Psoas muscle (tissue), 8 donors: ENCODE measurements around the gene GLP2R. TPM values are rescaled to one million over a fixed set of nuclear protein-coding genes. Genes with fewer than 3 reads are reported as not detected.

Source experiments
- ATAC-seq, 4 donors: fragments of 200-7000 bp; cut with Tn5 transposase; one replicate each; pipeline ENCODE4 v1.9.1; 2020; ENCODE audit warnings: moderate library complexity in 3 of 4, mild to moderate bottlenecking in 2 of 4
- DNase-seq, 2 donors: peaks; one replicate each; pipeline ENCODE4 v3.0.0-alpha.2; 2020
- H3K27ac ChIP-seq: fragments of 200-600 bp; one replicate; pipeline ENCODE4 v1.8.0; 2022
- H3K27me3 ChIP-seq, 3 donors: fragments of 200-600 bp in 1 of 3; one replicate each; pipeline versions ENCODE4 v1.6.1 to v1.8.0; 2013 to 2022; ENCODE audit warnings: low read length in 2 of 3, mild to moderate bottlenecking in 2 of 3, moderate library complexity in 1 of 3; ENCODE audit not compliant: insufficient read depth in 3 of 3
- H3K36me3 ChIP-seq, 2 donors: fragments of 200-600 bp in 1 of 2; one replicate each; pipeline versions ENCODE4 v1.6.1 to v1.8.0; 2013 to 2022; ENCODE audit warnings: low read depth in 1 of 2, mild to moderate bottlenecking in 1 of 2, moderate library complexity in 1 of 2; ENCODE audit not compliant: insufficient read depth in 1 of 2
- H3K4me1 ChIP-seq: fragments of 200-600 bp; one replicate; pipeline ENCODE4 v1.8.0; 2022
- H3K4me3 ChIP-seq: fragments of 200-600 bp; one replicate; pipeline ENCODE4 v1.8.0; 2022; ENCODE audit warnings: mild to moderate bottlenecking
- H3K9me3 ChIP-seq: fragments of 200-600 bp; one replicate; pipeline ENCODE4 v1.8.0; 2022
- WGBS, 3 donors: extraction: QIAGEN DNeasy Blood & Tissue Kit; methylation state at CpG; one replicate each; pipeline versions ENCODE4 v1.1.6 to v1.1.7; 2013; 5-methylcytosine and 5-hydroxymethylcytosine counted together
- intact Hi-C, 2 donors: fragments of 100-400 bp; cut with DNase I; formaldehyde crosslinking; loops; one replicate each; pipeline versions ENCODE4 v1.11.0 to v1.14.2; 2022
- polyA plus RNA-seq, 3 donors: library from polyadenylated mRNA; stranded (reverse); fragments of 200-250 nt; gene quantifications; one replicate each; pipeline ENCODE4 v1.2.3, GENCODE V29; 2013
- total RNA-seq, 4 donors: library from RNA; stranded (reverse); fragmentation: NEBNext Ultra II Directional in 2 of 4; extraction: Animal tissue kit (Norgen Biotek cat#: 25700) in 2 of 4; gene quantifications; one replicate each; pipeline versions ENCODE4 v1.2.1 to v1.2.4, GENCODE V29; 2021 to 2023
- TF ChIP-seq, protein P1 (sequence below): fragments of 200-600 bp; IDR thresholded peaks from one replicate; pipeline ENCODE4 v1.8.0; 2022; ENCODE audit warnings: antibody characterized with exemption
- donor health status: healthy with polysubstance abuse.
- donor health status: DM: no; HTN: no; CAD: no; lungs with moderate emphysema.
- donor health status: Bipolar disorder and iron deficiency.
- donor health status: healthy.
- donor health status: DM: yes; HTN: yes; CAD: no.
- donor health status: DM: no; HTN: no; CAD: no.
- donor health status: DM: no; HTN: no; CAD: no.
- donor health status: DM: yes; HTN: yes; CAD: no.

The GLP2R gene
- total and polyA plus RNA-seq, 7 donors, result 0.12 to 0.30 (median 0.17) TPM; not detected in 4

DNA sequence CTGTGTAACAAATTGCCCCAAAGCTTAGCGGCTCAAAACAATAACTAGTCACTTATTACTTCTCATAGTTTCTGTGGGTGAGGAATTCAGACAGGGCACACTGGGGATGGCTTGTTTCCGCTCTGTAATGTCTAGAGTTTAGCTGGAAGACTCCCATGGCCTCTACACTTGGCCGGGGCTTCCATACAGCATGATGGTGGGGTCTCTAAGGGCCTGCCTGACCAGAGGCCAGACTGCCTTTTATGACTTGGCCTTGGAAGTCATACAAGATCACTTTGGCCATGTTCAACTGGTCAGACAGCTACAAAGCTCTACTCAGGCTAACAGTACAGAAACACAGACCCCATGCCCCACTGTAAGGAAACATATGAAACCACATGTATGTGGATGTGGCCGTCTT lies 8.2 kb downstream of the GLP2R start:
- H3K9me3 ChIP-seq, result no peaks in the 10 kb centered on the region
- no peaks in the 10 kb centered on the region for H3K4me1 ChIP-seq
- intact Hi-C loops, result no loop called here
- TF ChIP-seq, protein P1, sequence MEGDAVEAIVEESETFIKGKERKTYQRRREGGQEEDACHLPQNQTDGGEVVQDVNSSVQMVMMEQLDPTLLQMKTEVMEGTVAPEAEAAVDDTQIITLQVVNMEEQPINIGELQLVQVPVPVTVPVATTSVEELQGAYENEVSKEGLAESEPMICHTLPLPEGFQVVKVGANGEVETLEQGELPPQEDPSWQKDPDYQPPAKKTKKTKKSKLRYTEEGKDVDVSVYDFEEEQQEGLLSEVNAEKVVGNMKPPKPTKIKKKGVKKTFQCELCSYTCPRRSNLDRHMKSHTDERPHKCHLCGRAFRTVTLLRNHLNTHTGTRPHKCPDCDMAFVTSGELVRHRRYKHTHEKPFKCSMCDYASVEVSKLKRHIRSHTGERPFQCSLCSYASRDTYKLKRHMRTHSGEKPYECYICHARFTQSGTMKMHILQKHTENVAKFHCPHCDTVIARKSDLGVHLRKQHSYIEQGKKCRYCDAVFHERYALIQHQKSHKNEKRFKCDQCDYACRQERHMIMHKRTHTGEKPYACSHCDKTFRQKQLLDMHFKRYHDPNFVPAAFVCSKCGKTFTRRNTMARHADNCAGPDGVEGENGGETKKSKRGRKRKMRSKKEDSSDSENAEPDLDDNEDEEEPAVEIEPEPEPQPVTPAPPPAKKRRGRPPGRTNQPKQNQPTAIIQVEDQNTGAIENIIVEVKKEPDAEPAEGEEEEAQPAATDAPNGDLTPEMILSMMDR, result no peak
- H3K4me3 ChIP-seq, result no peak overlapping the region
- WGBS, 3 donors, result 87 to 92% (median 91%) methylated on average over 4 of the region's 4 CpGs
- H3K27ac ChIP-seq, result no peak overlapping the region
- no peaks in the 10 kb centered on the region for H3K36me3 ChIP-seq
- no peak for DNase-seq
- H3K27me3 ChIP-seq, result no peaks in the 10 kb centered on the region
- ATAC-seq, result no peak

DNA sequence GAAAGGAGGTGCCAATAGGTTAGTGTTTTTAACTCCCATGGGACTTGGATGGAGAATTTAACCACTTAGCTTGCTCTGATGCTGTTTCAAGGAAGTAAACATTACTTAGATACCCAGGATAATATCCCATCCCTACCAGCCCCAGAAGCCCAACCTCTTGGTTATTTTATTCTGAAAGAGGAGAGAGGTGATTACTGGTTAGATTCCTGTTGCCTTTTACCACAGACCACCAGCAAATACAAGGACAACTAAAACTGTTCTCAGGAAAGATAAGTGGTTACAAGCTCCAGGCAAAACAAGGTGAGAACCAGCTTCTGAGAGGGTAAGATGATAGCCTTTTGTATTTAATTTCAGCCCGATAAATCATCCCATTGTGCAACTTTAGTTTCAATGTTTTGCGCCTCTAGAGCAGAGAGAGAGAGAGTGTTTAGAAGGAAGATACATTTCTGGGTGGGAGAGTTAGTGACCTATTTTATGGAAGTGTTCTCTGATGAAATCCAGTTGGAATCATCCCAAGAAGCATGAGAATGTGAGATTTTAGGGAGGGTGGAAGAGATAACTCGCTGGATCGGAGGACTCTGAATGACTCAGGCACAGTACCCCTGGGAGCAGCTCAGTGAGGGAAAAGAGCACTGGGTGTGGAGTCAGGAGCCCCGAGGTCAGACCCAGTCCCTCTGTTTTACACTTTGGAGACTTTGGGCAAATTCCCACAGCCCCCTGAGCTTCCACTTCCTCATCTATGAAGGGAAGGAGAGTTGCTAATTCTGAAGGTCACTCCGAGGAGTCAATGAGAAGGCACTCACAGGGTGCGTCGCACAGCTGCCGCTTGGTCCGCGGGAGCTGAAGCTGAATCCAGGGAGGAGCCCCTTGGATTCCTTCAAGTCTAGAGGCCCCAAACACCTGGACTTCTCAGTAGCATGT lies 12.1 kb downstream of the GLP2R start:
- 27 to 54% (median 43%) methylated on average over 11 of the region's 11 CpGs for WGBS, 3 donors
- peaks cover 13% of the 10 kb centered on the region for H3K4me1 ChIP-seq
- no peak overlapping the region for H3K4me3 ChIP-seq
- peak; percentile 73 to 74 for DNase-seq
- H3K36me3 ChIP-seq, result no peaks in the 10 kb centered on the region
- peak; percentile 31 to 65 (median 64) for ATAC-seq
- no peak overlapping the region for H3K27ac ChIP-seq
- H3K27me3 ChIP-seq, result no peaks in the 10 kb centered on the region
- intact Hi-C loops, result no loop called here
- TF ChIP-seq, protein P1, result no peak
- no peaks in the 10 kb centered on the region for H3K9me3 ChIP-seq

DNA sequence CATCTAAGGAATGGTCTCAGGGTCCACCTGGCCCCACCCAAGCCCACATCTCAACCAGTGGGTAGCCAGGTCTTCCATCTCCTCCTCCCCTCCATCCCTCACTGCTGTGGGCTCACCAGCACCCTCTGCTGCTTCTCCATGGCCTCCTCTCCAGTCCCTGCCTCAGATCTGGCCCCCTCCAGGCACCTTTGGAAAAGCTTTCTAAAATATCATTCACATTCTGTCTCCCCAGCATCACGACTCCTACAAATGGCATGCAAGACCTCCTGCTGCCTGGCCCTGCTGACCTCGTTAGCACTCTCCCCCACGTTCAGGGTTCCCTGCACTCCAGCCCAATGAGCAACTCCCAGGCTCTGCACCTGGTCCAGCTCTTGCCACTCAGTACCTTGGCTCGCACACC lies 13.7 kb downstream of the GLP2R start:
- no peaks in the 10 kb centered on the region for H3K36me3 ChIP-seq
- no peaks in the 10 kb centered on the region for H3K27me3 ChIP-seq
- H3K4me3 ChIP-seq, result no peak overlapping the region
- peaks cover 26% of the 10 kb centered on the region for H3K4me1 ChIP-seq
- intact Hi-C loops, result no loop called here
- no peak for ATAC-seq
- 77 to 88% (median 77%) methylated on average over 4 of the region's 4 CpGs for WGBS, 3 donors
- H3K27ac ChIP-seq, result no peak overlapping the region
- H3K9me3 ChIP-seq, result no peaks in the 10 kb centered on the region
- TF ChIP-seq, protein P1, result no peak
- DNase-seq, result no peak

GRCh38 chr17:9842057-9842758 lies 16.5 kb downstream of the GLP2R start:
- peaks cover 26% of the 10 kb centered on the region for H3K4me1 ChIP-seq
- DNase-seq, result peak; percentile 50 to 65

More at GRCh38 chr17:9842057-9842758, 16.5 kb downstream of the GLP2R start:
- WGBS, 3 donors, result 26 to 30% (median 27%) methylated on average over 14 of the region's 14 CpGs
- Histone ChIP-seq H3K27ac (peak overlapping the region; percentile 67), H3K9me3 (no peaks in the 10 kb centered on the region), H3K36me3 (no peaks in the 10 kb centered on the region), H3K4me3 (peak overlapping the region; percentile 28), H3K27me3 (no peaks in the 10 kb centered on the region)
- TF ChIP-seq, protein P1, result no peak
- ATAC-seq, result peak; percentile 60 to 85 (median 72)
- intact Hi-C loops, result no loop called here
